ENCODE results near the gene DOK6.

DNA sequence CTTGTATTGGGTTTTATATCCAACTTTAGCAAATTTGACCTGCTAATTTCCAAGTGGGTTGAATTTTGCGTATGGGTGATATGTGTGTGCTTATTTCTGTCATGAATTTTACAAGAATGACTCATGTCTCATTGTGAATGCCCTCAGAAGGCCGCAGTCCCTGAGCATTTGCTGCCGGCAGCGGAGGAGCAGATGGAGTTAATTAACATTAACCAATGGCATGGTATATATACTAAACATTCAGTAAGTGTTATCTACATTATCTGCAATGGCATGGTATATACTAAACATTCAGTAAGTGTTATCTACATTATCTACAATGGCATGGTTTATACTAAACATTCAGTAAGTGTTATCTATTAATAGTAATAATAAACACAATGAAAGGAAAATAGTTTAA is 90.1 kb downstream of the DOK6 start:
- no peak for TF ChIP-seq POLR2A (IDR thresholded peaks at IDR 0.05; ENCODE audit: low read depth, low read length)
- no peak for TF ChIP-seq POLR2AphosphoS5 (IDR thresholded peaks at IDR 0.05; ENCODE audit: low read depth, low read length)
- TF ChIP-seq TAF1 (IDR thresholded peaks at IDR 0.05; ENCODE audit: low read depth, low read length) = no peak
- TF ChIP-seq SPI1 (IDR thresholded peaks at IDR 0.05; ENCODE audit: low read depth, low read length) = no peak

Data from GM12891 (cell line).